Body of pancreas (tissue), 4 donors: Measurements from ENCODE around the gene DIP2A.

Experiments used
- CTCF ChIP-seq, 7 experiments: fragments of 450-650 bp in 4 of 7; fragments of 200-600 bp in 3 of 7; sonication (generic) in 3 of 7; IDR thresholded peaks; one replicate each; pipeline ENCODE4 v1.5.1; 2016 to 2019; ENCODE audit warnings: antibody characterized with exemption in 7 of 7
- POLR2A ChIP-seq, 3 donors: fragments of 450-650 bp; IDR thresholded peaks; one replicate each; pipeline ENCODE4 v1.6.1; 2016; ENCODE audit warnings: antibody characterized with exemption in 3 of 3, mild to moderate bottlenecking in 2 of 3

DNA sequence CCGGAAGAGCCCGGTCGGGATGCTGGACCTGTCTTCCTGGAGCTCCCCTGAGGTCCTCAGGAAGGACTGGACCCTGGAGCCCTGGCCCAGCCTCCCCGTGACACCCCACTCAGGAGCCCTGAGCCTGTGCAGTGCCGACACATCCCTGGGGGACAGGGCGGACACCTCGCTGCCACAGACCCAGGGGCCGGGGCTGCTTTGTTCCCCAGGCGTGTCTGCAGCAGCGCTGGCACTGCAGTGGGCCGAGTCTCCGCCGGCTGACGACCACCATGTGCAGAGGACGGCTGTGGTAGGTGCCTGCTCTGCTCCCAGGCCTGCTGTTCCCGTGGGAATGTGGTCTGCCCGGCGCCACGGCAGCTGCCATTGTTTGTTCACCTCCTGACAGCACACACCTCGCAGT is 42.1 kb upstream of the DIP2A start:
- TF ChIP-seq CTCF (IDR thresholded peaks at IDR 0.05): no peak
- TF ChIP-seq POLR2A (IDR thresholded peaks at IDR 0.05): no peak
